ENCODE measurements around the gene POFUT2.

POFUT2 gene

DNA sequence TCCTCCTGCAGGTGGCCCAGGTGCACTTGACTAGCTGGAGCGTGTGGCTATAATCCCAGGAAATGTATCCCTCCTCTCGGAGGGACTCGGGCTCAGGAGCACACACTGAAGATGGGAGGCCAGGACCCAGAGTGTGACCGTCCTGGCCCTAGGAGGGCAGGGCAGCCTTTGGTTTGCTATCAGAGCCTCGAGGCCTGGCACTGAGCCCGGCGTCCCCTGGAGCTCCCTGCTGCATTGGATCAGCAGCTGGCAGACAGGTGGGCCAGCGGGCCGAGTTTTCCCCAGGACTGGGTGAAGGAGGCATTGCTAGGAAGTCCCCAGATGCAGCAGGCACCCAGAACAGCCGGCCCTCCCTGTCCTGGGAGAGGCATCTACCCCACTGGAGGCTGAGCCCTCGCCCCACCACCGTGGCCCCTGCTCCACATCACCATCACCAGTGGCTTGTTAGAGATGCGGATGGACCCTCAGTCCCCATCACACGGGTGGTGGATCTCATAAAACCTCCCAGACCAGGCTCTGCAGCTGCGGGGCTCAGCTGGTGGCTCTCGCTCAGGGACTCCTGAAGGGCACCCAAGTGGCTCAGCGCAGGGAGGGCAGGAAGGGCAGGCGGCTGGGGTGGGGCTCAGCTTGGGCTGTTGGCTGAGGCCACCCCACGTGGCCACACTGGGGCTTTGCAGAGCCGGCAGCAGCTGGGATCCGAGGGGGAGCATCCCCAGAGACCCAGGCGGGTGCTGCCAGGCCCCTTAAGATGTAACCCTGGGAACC is 32.7 kb upstream of the POFUT2 start:
- Histone ChIP-seq H3K18ac (ENCODE audit: low read length) (peak overlapping the region; percentile 28), H3K4me1 (ENCODE audit: control insufficient read depth in 1 of 2, insufficient read depth in 2 of 2, low read length in 2 of 2) (peaks cover 39 to 44% of the 10 kb centered on the region in 2 experiments), H4K91ac (ENCODE audit: low read depth, low read length) (peak overlapping the region; percentile 80), H3K27ac (ENCODE audit: low read depth, low read length) (peak overlapping the region; percentile 76), H2AFZ (ENCODE audit: insufficient read depth, low read length, poor library complexity) (no peak overlapping the region), H3K27me3 (ENCODE audit: insufficient read depth, low read length) (no peaks in the 10 kb centered on the region), H3K4ac (ENCODE audit: low read depth, low read length) (peak overlapping the region; percentile 25), H2AK5ac (ENCODE audit: low read length) (peak overlapping the region; percentile 6), H3K79me1 (ENCODE audit: low read length) (peaks cover 45% of the 10 kb centered on the region), H4K12ac (ENCODE audit: low read depth, low read length) (no peak overlapping the region), H3K14ac (ENCODE audit: low read length) (peak overlapping the region; percentile 25), H4K8ac (ENCODE audit: low read depth, low read length) (peak overlapping the region; percentile 16), H2BK12ac (ENCODE audit: low read length) (peak overlapping the region; percentile 9), H2BK120ac (ENCODE audit: insufficient read depth, low read length, poor library complexity) (peak overlapping the region; percentile 69), H3K9ac (ENCODE audit: low read length) (no peak overlapping the region), H3K36me3 (ENCODE audit: control insufficient read depth in 1 of 2, insufficient read depth in 2 of 2, low read length in 2 of 2) (no peaks in the 10 kb centered on the region), H3K23ac (ENCODE audit: low read length) (no peak overlapping the region), H2BK5ac (ENCODE audit: low read depth, low read length, poor library complexity) (peak overlapping the region; percentile 81), H3K4me3 (ENCODE audit: low read depth, low read length) (peak overlapping the region; percentile 18), H3K9me3 (ENCODE audit: insufficient read depth, low read depth, low read length) (peaks cover 1% of the 10 kb centered on the region), H3K79me2 (ENCODE audit: control insufficient read depth, insufficient read depth, low read length, poor library complexity) (peaks cover 6% of the 10 kb centered on the region), H3K4me2 (ENCODE audit: low read length) (no peak overlapping the region)
- WGBS (ENCODE audit: extremely low coverage, insufficient coverage, insufficient read length), result no CpG with 5 or more reads among the region's 22 CpGs
- DNase-seq, result no peak

DNA sequence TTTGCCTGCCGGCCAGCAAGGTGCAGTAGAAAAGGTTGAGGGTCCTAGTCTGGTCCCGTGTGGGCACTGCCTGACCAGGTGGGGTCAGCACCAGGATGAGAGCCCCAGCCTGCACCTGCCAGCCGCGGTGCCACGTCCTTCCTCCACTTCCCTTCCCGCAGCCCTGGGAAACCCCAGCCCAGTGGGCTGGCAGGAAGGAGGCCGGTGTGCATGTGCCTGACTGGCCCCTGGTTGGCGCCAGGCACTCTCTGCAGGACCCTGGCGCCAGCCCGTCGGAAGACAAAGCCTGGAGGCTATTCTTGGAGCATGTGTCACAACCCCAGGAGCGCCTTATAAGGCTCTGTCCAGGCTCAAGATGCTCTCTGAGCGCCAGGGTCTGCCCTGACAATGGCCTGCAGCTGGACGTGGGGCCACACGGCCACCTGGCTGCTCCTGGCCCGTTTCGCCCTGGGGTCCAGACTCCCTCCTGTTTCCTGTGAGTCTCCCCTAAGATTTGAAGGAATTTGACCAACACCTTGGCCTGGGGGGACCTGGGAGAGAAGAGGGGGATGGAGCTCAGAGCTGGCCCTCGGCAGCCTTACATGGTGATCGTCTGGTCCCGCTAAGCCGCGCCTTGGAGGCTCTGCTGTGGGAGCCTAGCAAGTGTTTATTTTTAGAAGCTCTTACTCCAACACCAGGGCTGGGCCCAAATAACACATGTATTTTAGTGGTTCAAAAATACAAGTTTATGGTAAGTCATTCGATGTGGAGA is 31.9 kb upstream of the POFUT2 start:
- H4K91ac ChIP-seq (ENCODE audit: low read depth, low read length), result peak overlapping the region; percentile 80
- peak overlapping the region; percentile 83 for H2BK120ac ChIP-seq (ENCODE audit: insufficient read depth, low read length, poor library complexity)
- H3K14ac ChIP-seq (ENCODE audit: low read length), result peak overlapping the region; percentile 51
- no peaks in the 10 kb centered on the region for H3K36me3 ChIP-seq (ENCODE audit: control insufficient read depth in 1 of 2, insufficient read depth in 2 of 2, low read length in 2 of 2)
- H2AK5ac ChIP-seq (ENCODE audit: low read length), result peak overlapping the region; percentile 11
- H3K27ac ChIP-seq (ENCODE audit: low read depth, low read length), result peak overlapping the region; percentile 82
- no peak overlapping the region for H3K4me2 ChIP-seq (ENCODE audit: low read length)
- no peak overlapping the region for H3K23ac ChIP-seq (ENCODE audit: low read length)
- H3K9ac ChIP-seq (ENCODE audit: low read length), result no peak overlapping the region
- H2BK5ac ChIP-seq (ENCODE audit: low read depth, low read length, poor library complexity), result peak overlapping the region; percentile 81
- no peak overlapping the region for H3K4me3 ChIP-seq (ENCODE audit: low read depth, low read length)
- H4K12ac ChIP-seq (ENCODE audit: low read depth, low read length), result no peak overlapping the region
- WGBS (ENCODE audit: extremely low coverage, insufficient coverage, insufficient read length), result no CpG with 5 or more reads among the region's 23 CpGs
- peak overlapping the region; percentile 42 for H3K4ac ChIP-seq (ENCODE audit: low read depth, low read length)
- DNase-seq, result no peak
- peaks cover 39 to 44% of the 10 kb centered on the region in 2 experiments for H3K4me1 ChIP-seq (ENCODE audit: control insufficient read depth in 1 of 2, insufficient read depth in 2 of 2, low read length in 2 of 2)
- no peaks in the 10 kb centered on the region for H3K27me3 ChIP-seq (ENCODE audit: insufficient read depth, low read length)
- peaks cover 1% of the 10 kb centered on the region for H3K9me3 ChIP-seq (ENCODE audit: insufficient read depth, low read depth, low read length)
- H3K18ac ChIP-seq (ENCODE audit: low read length), result peak overlapping the region; percentile 35
- H3K79me2 ChIP-seq (ENCODE audit: control insufficient read depth, insufficient read depth, low read length, poor library complexity), result peaks cover 6% of the 10 kb centered on the region
- H2AFZ ChIP-seq (ENCODE audit: insufficient read depth, low read length, poor library complexity), result no peak overlapping the region
- peaks cover 45% of the 10 kb centered on the region for H3K79me1 ChIP-seq (ENCODE audit: low read length)
- H2BK12ac ChIP-seq (ENCODE audit: low read length), result peak overlapping the region; percentile 56
- H4K8ac ChIP-seq (ENCODE audit: low read depth, low read length), result peak overlapping the region; percentile 43

DNA sequence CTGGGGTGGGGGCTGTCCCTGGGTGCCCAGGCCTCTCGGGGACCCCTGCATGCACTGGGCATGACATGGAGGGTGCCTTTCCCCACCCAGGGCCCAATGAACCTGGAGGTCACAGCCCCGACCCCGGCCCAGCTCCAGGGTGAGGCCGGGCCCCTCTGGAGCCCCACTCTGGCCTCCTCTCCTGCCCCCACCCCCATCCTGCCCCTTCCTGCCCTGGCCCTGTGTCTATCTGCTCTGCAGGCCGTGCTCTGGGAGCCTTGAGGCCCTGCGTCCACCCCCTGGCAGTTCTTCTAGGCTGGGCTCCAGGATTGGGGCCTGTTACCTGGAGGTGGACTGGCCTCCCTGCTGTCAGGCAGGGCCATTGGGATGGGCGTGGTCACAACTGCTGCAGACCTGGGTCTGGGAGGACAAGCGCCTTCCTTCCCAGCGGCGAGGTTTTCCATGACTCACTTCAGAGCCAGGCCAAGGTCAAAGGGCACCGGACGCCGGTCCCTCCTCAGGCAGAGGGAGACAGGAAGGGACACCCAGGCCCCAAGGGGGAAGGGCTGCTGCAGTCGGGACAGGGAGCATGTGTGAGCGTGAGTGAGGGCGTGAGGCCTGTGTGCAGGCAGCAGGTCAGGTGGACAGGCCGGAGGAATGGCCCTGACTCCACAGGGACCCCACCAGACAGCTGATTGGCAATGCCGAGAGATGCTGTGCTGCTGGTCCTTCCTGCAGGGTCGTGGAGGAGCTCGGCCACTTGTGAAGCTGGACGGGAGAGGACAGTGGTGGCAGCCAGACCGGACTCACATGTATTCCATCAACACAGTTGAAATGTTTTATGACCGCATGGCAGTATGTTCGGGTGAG is 31.1 kb upstream of the POFUT2 start:
- H2AFZ ChIP-seq (ENCODE audit: insufficient read depth, low read length, poor library complexity), result no peak overlapping the region
- H4K12ac ChIP-seq (ENCODE audit: low read depth, low read length), result no peak overlapping the region
- H2AK5ac ChIP-seq (ENCODE audit: low read length), result peak overlapping the region; percentile 96
- H4K8ac ChIP-seq (ENCODE audit: low read depth, low read length), result peak overlapping the region; percentile 43
- peaks cover 6% of the 10 kb centered on the region for H3K79me2 ChIP-seq (ENCODE audit: control insufficient read depth, insufficient read depth, low read length, poor library complexity)
- H3K27me3 ChIP-seq (ENCODE audit: insufficient read depth, low read length), result no peaks in the 10 kb centered on the region
- peaks cover 42% of the 10 kb centered on the region for H3K79me1 ChIP-seq (ENCODE audit: low read length)
- no peaks in the 10 kb centered on the region for H3K36me3 ChIP-seq (ENCODE audit: control insufficient read depth in 1 of 2, insufficient read depth in 2 of 2, low read length in 2 of 2)
- peak overlapping the region; percentile 76 for H2BK5ac ChIP-seq (ENCODE audit: low read depth, low read length, poor library complexity)
- no peak overlapping the region for H3K4me3 ChIP-seq (ENCODE audit: low read depth, low read length)
- peaks cover 1% of the 10 kb centered on the region for H3K9me3 ChIP-seq (ENCODE audit: insufficient read depth, low read depth, low read length)
- peak overlapping the region; percentile 94 for H2BK12ac ChIP-seq (ENCODE audit: low read length)
- H3K4me2 ChIP-seq (ENCODE audit: low read length), result no peak overlapping the region
- H3K4me1 ChIP-seq (ENCODE audit: control insufficient read depth in 1 of 2, insufficient read depth in 2 of 2, low read length in 2 of 2), result peaks cover 35 to 40% of the 10 kb centered on the region in 2 experiments
- peak overlapping the region; percentile 84 for H3K27ac ChIP-seq (ENCODE audit: low read depth, low read length)
- peak overlapping the region; percentile 91 for H2BK120ac ChIP-seq (ENCODE audit: insufficient read depth, low read length, poor library complexity)
- DNase-seq, result peak in 1 of 2 donors; percentile 33
- peak overlapping the region; percentile 95 for H4K91ac ChIP-seq (ENCODE audit: low read depth, low read length)
- no peak overlapping the region for H3K9ac ChIP-seq (ENCODE audit: low read length)
- peak overlapping the region; percentile 63 for H3K4ac ChIP-seq (ENCODE audit: low read depth, low read length)
- WGBS (ENCODE audit: extremely low coverage, insufficient coverage, insufficient read length), result no CpG with 5 or more reads among the region's 24 CpGs
- peak overlapping the region; percentile 86 for H3K14ac ChIP-seq (ENCODE audit: low read length)
- H3K23ac ChIP-seq (ENCODE audit: low read length), result no peak overlapping the region
- H3K18ac ChIP-seq (ENCODE audit: low read length), result peak overlapping the region; percentile 81

DNA sequence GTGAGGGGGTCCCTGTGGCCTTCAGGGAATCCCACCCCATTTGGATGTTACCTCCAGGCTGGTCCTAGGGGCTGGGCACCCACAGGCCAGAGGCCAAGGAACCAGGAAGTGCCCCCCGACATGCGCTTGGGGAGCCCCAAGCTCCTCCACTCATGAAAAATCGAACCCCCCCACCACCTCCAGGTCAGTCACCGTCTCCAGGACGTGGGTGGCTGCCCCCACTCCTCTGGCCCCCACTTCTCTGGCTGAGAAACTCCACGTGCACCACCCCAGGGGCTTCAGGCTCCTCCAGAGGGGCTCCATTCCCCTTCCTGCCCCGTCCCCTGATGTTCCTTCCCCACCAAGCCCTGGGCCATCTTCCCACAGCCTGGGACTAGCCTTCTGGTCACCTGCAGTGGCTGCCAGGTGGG is 30.5 kb upstream of the POFUT2 start:
- peak overlapping the region; percentile 96 for H2AK5ac ChIP-seq (ENCODE audit: low read length)
- H4K8ac ChIP-seq (ENCODE audit: low read depth, low read length), result peak overlapping the region; percentile 13
- H3K4me1 ChIP-seq (ENCODE audit: control insufficient read depth in 1 of 2, insufficient read depth in 2 of 2, low read length in 2 of 2), result peaks cover 29 to 34% of the 10 kb centered on the region in 2 experiments
- H3K14ac ChIP-seq (ENCODE audit: low read length), result peak overlapping the region; percentile 86
- no peaks in the 10 kb centered on the region for H3K27me3 ChIP-seq (ENCODE audit: insufficient read depth, low read length)
- H4K91ac ChIP-seq (ENCODE audit: low read depth, low read length), result peak overlapping the region; percentile 95
- peak overlapping the region; percentile 81 for H3K18ac ChIP-seq (ENCODE audit: low read length)
- H3K4me2 ChIP-seq (ENCODE audit: low read length), result no peak overlapping the region
- peak overlapping the region; percentile 91 for H2BK120ac ChIP-seq (ENCODE audit: insufficient read depth, low read length, poor library complexity)
- H4K12ac ChIP-seq (ENCODE audit: low read depth, low read length), result no peak overlapping the region
- H3K79me2 ChIP-seq (ENCODE audit: control insufficient read depth, insufficient read depth, low read length, poor library complexity), result peaks cover 6% of the 10 kb centered on the region
- H3K23ac ChIP-seq (ENCODE audit: low read length), result no peak overlapping the region
- no CpG with 5 or more reads among the region's 7 CpGs for WGBS (ENCODE audit: extremely low coverage, insufficient coverage, insufficient read length)
- H3K4ac ChIP-seq (ENCODE audit: low read depth, low read length), result peak overlapping the region; percentile 63
- H2BK12ac ChIP-seq (ENCODE audit: low read length), result peak overlapping the region; percentile 94
- no peaks in the 10 kb centered on the region for H3K36me3 ChIP-seq (ENCODE audit: control insufficient read depth in 1 of 2, insufficient read depth in 2 of 2, low read length in 2 of 2)
- peaks cover 40% of the 10 kb centered on the region for H3K79me1 ChIP-seq (ENCODE audit: low read length)
- peak overlapping the region; percentile 41 for H2AFZ ChIP-seq (ENCODE audit: insufficient read depth, low read length, poor library complexity)
- no peak overlapping the region for H3K9ac ChIP-seq (ENCODE audit: low read length)
- no peak for DNase-seq
- peak overlapping the region; percentile 73 for H2BK5ac ChIP-seq (ENCODE audit: low read depth, low read length, poor library complexity)
- H3K27ac ChIP-seq (ENCODE audit: low read depth, low read length), result peak overlapping the region; percentile 84
- no peak overlapping the region for H3K4me3 ChIP-seq (ENCODE audit: low read depth, low read length)
- H3K9me3 ChIP-seq (ENCODE audit: insufficient read depth, low read depth, low read length), result peaks cover 2% of the 10 kb centered on the region

Measured in trophoblast cell (in vitro differentiated cells and primary cell).